HG02973 (cell line): ENCODE results near the gene DUS2.
"Not testable (repeated sequence)": the region's sequence is repeated elsewhere in the genome, so short reads cannot be mapped to it uniquely, and the experiment has no call there.

Source experiments
- ATAC-seq: cut with Tn5 transposase; IDR thresholded peaks from one replicate; pipeline ENCODE4 v1.9.1; 2021; ENCODE audit warnings: moderate library complexity; ENCODE audit not compliant: unreplicated experiment

DUS2 gene

GRCh38 chr16:68089067-68089466 lies 66.0 kb downstream of the DUS2 start:
- no peak for ATAC-seq

GRCh38 chr16:68090130-68090529 lies 67.0 kb downstream of the DUS2 start:
- ATAC-seq, result no peak

- no peak for ATAC-seq
Measured at GRCh38 chr16:68090533-68090932, 67.4 kb downstream of the DUS2 start.

- ATAC-seq, result no peak
Measured at GRCh38 chr16:68091380-68092261, 68.5 kb downstream of the DUS2 start.

DNA sequence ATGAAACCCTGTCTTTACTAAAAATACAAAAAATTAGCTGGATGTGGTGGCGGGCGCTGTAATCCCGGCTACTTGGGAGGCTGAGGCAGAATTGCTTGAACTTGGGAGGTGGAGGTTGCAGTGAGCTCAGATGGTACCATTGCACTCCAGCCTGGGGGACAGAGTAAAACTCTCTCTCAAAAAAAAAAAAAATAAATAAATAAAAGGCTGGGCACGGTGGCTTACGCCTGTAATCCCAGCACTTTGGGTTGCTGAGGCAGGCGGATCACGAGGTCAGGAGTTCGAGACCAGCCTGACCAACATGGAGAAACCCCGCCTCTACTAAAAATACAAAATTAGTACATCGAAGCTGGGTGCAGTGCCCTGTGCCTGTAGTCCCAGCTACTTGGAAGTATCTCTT lies 69.2 kb downstream of the DUS2 start:
- not testable (repeated sequence) for ATAC-seq

DNA sequence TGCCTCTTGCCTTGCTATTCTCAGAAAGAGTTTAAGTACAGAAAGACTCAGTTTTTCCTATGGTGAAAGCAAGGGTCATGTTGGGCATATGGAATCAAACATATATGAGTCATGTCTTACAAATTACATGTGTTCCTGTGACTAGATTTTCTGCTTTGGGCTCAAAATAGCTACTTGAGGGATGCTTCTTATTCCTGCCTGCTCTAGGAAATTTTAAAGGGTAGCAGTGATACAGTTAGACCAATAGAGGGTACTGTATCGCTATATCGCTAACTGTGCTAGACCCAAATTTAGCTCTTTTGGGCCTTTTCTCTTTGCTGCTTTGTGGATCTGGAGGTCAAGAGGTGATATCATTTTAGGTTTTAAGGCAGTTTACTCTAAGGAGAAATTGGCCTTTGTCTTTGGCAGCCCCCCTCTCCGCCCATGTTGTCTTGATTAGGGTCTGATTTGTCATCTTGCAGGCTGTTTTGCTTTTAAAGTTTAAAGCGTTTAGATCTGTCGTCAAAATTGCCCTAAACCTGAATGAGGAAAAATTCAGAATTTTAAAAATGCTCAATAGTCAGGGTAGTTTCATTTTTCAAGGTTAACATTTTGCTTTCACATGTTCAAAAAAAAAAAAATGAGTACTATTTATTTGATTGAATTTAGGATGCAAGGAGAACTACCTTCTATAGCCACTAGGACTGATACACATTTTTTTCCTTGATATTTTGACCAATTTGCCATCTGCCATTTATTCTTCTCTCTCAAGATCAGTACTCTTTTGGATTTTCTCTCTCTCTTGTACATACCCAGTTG lies 70.9 kb downstream of the DUS2 start:
- no peak for ATAC-seq

DNA sequence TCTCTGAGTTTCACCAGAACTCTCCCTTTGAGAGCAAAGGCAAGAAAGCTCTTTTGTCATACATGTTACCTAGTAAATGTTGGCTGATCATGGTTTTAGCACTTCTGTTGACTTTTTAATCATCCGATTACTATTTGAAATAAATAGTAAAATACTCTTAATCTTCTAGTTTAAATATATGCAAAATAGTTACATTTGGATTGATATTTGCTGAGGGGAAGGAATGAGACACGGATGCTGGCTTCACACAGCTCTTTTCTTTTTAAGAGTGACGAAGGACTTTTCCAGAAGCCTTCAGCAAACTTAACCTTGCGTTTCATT lies 71.5 kb downstream of the DUS2 start:
- ATAC-seq, result no peak

GRCh38 chr16:68096491-68096890 lies 73.4 kb downstream of the DUS2 start:
- ATAC-seq, result no peak

GRCh38 chr16:68097088-68097487 lies 74.0 kb downstream of the DUS2 start:
- ATAC-seq, result no peak

DNA sequence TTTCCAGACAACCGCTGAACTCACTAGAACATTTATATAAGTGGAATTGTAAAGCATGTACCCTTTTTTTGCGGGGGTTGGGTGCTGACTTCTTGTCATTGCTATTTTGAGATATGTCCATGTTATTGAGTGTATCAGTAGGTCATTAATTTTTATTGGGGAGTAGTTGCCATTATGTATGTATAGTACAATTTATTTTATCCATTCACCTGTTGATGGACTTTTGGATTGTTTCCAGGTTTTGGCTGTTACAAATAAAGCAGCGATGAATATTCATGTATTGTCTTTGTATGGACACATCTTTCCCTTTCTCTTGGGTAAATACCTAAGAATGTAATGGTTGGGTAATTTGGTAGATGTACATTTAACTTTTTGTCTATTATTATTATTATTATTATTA lies 74.8 kb downstream of the DUS2 start:
- ATAC-seq, result no peak

DNA sequence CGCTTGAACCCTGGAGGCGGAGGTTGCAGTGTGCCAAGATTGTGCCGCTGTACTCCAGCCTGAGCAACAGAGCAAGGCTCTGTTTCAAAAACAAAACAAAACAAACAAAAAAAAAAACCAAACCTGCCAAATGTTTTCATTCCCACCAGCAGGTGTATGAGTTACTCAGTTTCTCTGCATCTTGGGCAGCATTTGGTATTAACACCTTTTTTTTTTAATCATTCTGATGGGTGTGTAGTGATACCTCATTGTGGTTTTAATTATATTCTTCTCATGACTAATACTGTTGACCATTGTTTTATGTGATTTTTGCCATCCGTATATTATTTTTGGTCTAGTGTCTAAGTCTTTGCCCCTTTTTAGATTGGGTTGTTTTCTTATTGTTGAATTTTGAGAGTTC lies 77.4 kb downstream of the DUS2 start:
- no peak for ATAC-seq

DNA sequence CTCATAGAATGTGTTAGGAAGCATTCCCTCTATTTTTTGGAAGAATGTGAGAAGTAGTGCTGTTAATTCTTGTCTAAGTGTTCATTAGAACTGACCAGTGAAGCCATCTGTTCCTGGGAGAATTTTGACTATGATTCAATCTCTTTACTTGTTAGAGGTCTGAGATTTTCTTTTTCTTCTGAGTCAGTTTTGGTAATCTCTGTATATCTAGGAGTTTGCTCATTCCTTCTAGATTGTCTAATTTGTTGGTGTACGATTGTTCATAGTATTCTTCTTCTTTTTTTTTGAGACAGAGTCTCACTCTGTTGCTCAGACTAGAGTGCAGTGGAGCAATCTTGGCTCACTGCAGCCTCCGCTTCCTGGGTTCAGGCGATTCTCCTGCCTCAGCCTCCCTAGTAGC lies 82.5 kb downstream of the DUS2 start:
- ATAC-seq, result no peak

DNA sequence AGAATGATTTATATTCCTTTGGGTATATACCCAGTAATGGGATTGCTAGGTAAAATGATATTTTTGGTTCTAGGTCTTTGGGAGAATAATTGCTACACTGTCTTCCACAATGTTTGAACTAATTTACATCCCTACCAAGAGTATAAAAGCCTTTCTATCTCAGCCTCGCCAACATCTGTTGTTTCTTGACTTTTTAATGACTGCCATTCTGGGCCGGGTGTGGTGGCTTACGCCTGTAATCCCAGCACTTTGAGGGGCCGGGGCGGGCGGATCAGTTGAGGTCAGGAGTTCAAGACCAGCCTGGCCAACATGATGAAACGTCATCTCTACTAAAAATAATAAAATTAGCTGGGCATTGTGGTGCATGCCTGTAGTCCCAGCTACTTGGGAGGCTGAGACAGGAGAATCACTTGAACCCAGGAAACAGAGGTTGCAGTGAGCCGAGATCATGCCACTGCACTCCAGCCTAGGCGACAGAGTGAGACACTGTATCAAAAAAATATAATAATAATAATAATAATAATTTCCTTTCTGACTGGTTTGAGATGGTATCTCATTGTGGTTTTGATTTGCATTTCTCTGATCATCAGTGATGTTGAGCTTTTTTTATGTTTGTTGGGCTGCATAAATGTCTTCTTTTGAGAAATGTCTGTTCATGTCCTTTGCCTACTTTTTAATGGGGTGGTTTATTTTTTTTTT lies 84.3 kb downstream of the DUS2 start:
- not testable (repeated sequence) for ATAC-seq

GRCh38 chr16:68109156-68109555 lies 86.1 kb downstream of the DUS2 start:
- ATAC-seq, result not testable (repeated sequence)

- ATAC-seq, result not testable (repeated sequence)
Measured at GRCh38 chr16:68110611-68111010, 87.5 kb downstream of the DUS2 start.

GRCh38 chr16:68111379-68111778 lies 88.3 kb downstream of the DUS2 start:
- ATAC-seq, result no peak

- no peak for ATAC-seq
Measured at GRCh38 chr16:68113059-68113761, 90.1 kb downstream of the DUS2 start.

DNA sequence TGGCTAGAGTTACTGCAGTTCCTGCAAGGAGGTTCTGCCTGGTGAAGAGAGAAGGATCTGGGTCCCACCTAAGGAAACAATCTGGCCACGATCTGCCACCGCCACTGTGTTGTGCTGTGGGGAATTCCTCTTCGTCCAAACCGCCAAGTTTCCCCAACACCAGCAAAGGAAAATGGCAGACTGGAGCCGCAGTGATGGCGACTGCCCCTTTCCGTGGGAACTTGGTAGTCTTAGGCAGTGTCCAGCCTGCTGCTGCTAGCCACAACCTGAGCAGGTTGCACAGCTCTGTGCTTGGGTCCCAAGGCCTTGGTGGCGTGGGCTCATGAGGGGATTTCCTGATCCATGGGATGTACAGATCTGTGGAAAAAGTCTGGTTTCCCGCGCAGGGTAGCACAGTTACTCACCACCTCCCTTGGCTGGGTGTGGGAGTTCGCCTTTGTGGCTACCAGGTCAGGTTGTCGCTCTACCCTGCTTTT lies 90.7 kb downstream of the DUS2 start:
- ATAC-seq, result no peak

- not testable (repeated sequence) for ATAC-seq
Measured at GRCh38 chr16:68114939-68115338, 91.9 kb downstream of the DUS2 start.

GRCh38 chr16:68115851-68116250 lies 92.8 kb downstream of the DUS2 start:
- no peak for ATAC-seq
